NCI-H69 (cell line): ENCODE data around the gene CAMK2N1.
"Not testable (repeated sequence)": the region's sequence is repeated elsewhere in the genome, so short reads cannot be mapped to it uniquely, and the experiment has no call there.

Experiments used
- DNase-seq: peaks from one replicate; lab custom pipeline; 2025; lab: John Stamatoyannopoulos, UW

CAMK2N1 gene

GRCh38 chr1:20485527-20486456 lies at the start of gene CAMK2N1:
TSS of gene CAMK2N1 (minus strand) at chr1:20486210. CDS start at chr1:20485379, 831 bp downstream.
- peak; percentile 71 for DNase-seq

GRCh38 chr1:20534659-20535417 lies 48.8 kb upstream of the CAMK2N1 start:
- DNase-seq = no peak

GRCh38 chr1:20533635-20534034 lies 47.6 kb upstream of the CAMK2N1 start:
- DNase-seq = no peak

- DNase-seq = peak; percentile 49
Observed at GRCh38 chr1:20530901-20531300, 44.9 kb upstream of the CAMK2N1 start.

GRCh38 chr1:20530306-20530705 lies 44.3 kb upstream of the CAMK2N1 start:
- DNase-seq = no peak

GRCh38 chr1:20528221-20528620 lies 42.2 kb upstream of the CAMK2N1 start:
- DNase-seq = no peak

- DNase-seq = no peak
Observed at GRCh38 chr1:20526267-20526666, 40.3 kb upstream of the CAMK2N1 start.

- peak; percentile 72 for DNase-seq
Observed at GRCh38 chr1:20521960-20522861, 36.2 kb upstream of the CAMK2N1 start.

GRCh38 chr1:20519609-20520262 lies 33.7 kb upstream of the CAMK2N1 start:
- not testable (repeated sequence) for DNase-seq

GRCh38 chr1:20511518-20512428 lies 25.8 kb upstream of the CAMK2N1 start:
- DNase-seq = no peak

GRCh38 chr1:20508411-20508771 lies 22.4 kb upstream of the CAMK2N1 start:
- DNase-seq = no peak

- peak; percentile 88 for DNase-seq
Observed at GRCh38 chr1:20507564-20508410, 21.8 kb upstream of the CAMK2N1 start, which contains the start of gene MUL1. TSS of gene MUL1 (minus strand) at chr1:20508151. CDS start at chr1:20508024, 127 bp downstream.

- no peak for DNase-seq
Observed at GRCh38 chr1:20507248-20507563, 21.2 kb upstream of the CAMK2N1 start.

- no peak for DNase-seq
Observed at GRCh38 chr1:20505488-20505887, 19.5 kb upstream of the CAMK2N1 start.

- DNase-seq = no peak
Observed at GRCh38 chr1:20500716-20501115, 14.7 kb upstream of the CAMK2N1 start.

- no peak for DNase-seq
Observed at GRCh38 chr1:20499718-20500117, 13.7 kb upstream of the CAMK2N1 start.

GRCh38 chr1:20499105-20499504 lies 13.1 kb upstream of the CAMK2N1 start:
- DNase-seq = no peak

GRCh38 chr1:20498116-20498515 lies 12.1 kb upstream of the CAMK2N1 start:
- no peak for DNase-seq

- DNase-seq = no peak
Observed at GRCh38 chr1:20497506-20497905, 11.5 kb upstream of the CAMK2N1 start.
